NCI-H2171 treated with DMSO at 0.1 percent for 48 hours (cell line): ENCODE data around the gene DLEC1.
"Not testable (repeated sequence)": the region's sequence is repeated elsewhere in the genome, so short reads cannot be mapped to it uniquely, and the experiment has no call there.

ENCODE experiments used
- DNase-seq: peaks from one replicate; lab custom pipeline; 2025; lab: John Stamatoyannopoulos, UW

The DLEC1 gene

GRCh38 chr3:38154625-38155255 is 115.7 kb downstream of the DLEC1 start:
- no peak for DNase-seq

- no peak for DNase-seq
These were observed 116.8 kb downstream of the DLEC1 start for GRCh38 chr3:38155825-38156224.

GRCh38 chr3:38157117-38157516 is 118.1 kb downstream of the DLEC1 start:
- no peak for DNase-seq

GRCh38 chr3:38157595-38157994 is 118.6 kb downstream of the DLEC1 start:
- DNase-seq, result peak; percentile 41

- no peak for DNase-seq
These were observed 119.5 kb downstream of the DLEC1 start for GRCh38 chr3:38158472-38158871.

GRCh38 chr3:38160704-38161103 is 121.7 kb downstream of the DLEC1 start:
- not testable (repeated sequence) for DNase-seq

- DNase-seq, result no peak
These were observed 124.3 kb downstream of the DLEC1 start for GRCh38 chr3:38163117-38163840.

GRCh38 chr3:38163841-38164642 is 125.0 kb downstream of the DLEC1 start:
- DNase-seq, result no peak

- DNase-seq, result no peak
These were observed 125.6 kb downstream of the DLEC1 start for GRCh38 chr3:38164643-38164951.

GRCh38 chr3:38164952-38165721 is 126.1 kb downstream of the DLEC1 start, which contains the start of gene OXSR1:
OXSR1 (plus strand) TSS chr3:38165537; CDS start chr3:38165877, 340 bp downstream.
- DNase-seq, result peak; percentile 96

- no peak for DNase-seq
These were observed 126.8 kb downstream of the DLEC1 start for GRCh38 chr3:38165722-38166387.

GRCh38 chr3:38167591-38167990 is 128.6 kb downstream of the DLEC1 start:
- no peak for DNase-seq

- DNase-seq, result no peak
These were observed 129.4 kb downstream of the DLEC1 start for GRCh38 chr3:38168151-38169026.

- DNase-seq, result no peak
These were observed 130.0 kb downstream of the DLEC1 start for GRCh38 chr3:38169027-38169317.

- DNase-seq, result no peak
These were observed 131.7 kb downstream of the DLEC1 start for GRCh38 chr3:38170722-38171121.

GRCh38 chr3:38171622-38172021 is 132.6 kb downstream of the DLEC1 start:
- no peak for DNase-seq
